Measurements from ENCODE around the gene TUBA1B.

Gene TUBA1B

DNA sequence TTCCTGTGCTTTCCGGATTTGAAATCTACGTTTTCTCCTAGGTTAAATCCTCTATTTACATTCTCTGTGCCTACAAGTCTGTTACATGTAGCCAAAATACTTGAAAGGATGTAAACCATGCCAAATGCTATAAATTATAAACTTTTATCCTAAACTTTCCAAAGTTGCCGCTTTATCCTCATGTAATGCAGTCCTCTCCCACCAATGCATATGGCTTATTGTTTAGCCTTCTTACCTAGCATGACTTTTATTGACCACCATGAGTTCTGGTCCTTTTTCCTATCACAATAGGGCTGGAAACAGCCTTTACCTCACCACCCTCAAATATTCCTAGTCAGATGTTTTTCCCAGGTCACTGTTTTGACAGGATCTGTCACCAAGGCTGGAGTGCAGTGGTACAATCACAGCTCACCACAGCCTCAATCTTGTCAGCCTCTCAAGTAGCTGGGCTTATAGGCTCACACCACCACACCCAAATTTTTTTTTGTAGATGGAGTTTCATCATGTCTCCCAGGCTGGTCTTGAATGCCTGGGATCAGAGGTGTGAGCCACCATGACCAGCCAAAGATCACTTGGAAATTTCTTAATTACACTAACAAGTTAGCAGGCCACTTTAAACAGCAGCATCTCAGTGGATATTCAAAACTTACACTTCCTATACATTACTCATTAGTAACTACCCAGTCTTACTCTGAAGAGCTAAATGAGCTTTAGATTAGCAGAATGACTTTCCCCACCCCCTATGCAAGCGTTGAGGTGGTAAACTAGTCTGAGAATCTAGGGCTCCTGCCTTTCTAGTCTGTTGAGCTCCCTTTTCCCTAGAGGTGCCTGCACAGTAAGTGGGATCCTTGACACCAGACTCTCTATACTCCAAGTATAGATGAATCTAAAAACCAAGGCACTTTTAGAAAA is 4.1 kb downstream of the TUBA1B start (continued):
- no peak for TF ChIP-seq ZNF274 (IDR thresholded peaks at IDR 0.05; ENCODE audit: low read length)
- no peak for TF ChIP-seq ZNF274 (tag by site-specific recombination; IDR thresholded peaks at IDR 0.05; ENCODE audit: borderline replicate concordance)
- TF ChIP-seq KLF10 (tag by site-specific recombination; IDR thresholded peaks at IDR 0.05): peak; percentile 23; the same call in 1 of the 2 replicates
- peak; percentile 89 for TF ChIP-seq ZNF2 (tag by site-specific recombination; IDR thresholded peaks at IDR 0.05)
- TF ChIP-seq SCRT1 (tag by site-specific recombination; IDR thresholded peaks at IDR 0.05; ENCODE audit: borderline replicate concordance): 0 out of 2 replicates have a peak, but pooled peaks have one; percentile 18
- TF ChIP-seq, protein P1, sequence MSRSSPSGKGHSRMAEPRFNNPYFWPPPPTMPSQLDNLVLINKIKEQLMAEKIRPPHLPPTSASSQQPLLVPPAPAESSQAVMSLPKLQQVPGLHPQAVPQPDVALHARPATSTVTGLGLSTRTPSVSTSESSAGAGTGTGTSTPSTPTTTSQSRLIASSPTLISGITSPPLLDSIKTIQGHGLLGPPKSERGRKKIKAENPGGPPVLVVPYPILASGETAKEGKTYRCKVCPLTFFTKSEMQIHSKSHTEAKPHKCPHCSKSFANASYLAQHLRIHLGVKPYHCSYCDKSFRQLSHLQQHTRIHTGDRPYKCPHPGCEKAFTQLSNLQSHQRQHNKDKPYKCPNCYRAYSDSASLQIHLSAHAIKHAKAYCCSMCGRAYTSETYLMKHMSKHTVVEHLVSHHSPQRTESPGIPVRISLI (tag by site-specific recombination; IDR thresholded peaks at IDR 0.05): 0 out of 2 replicates have a peak, but pooled peaks have one; percentile 58
- TF ChIP-seq, protein P2, sequence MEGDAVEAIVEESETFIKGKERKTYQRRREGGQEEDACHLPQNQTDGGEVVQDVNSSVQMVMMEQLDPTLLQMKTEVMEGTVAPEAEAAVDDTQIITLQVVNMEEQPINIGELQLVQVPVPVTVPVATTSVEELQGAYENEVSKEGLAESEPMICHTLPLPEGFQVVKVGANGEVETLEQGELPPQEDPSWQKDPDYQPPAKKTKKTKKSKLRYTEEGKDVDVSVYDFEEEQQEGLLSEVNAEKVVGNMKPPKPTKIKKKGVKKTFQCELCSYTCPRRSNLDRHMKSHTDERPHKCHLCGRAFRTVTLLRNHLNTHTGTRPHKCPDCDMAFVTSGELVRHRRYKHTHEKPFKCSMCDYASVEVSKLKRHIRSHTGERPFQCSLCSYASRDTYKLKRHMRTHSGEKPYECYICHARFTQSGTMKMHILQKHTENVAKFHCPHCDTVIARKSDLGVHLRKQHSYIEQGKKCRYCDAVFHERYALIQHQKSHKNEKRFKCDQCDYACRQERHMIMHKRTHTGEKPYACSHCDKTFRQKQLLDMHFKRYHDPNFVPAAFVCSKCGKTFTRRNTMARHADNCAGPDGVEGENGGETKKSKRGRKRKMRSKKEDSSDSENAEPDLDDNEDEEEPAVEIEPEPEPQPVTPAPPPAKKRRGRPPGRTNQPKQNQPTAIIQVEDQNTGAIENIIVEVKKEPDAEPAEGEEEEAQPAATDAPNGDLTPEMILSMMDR (tag by site-specific recombination; IDR thresholded peaks at IDR 0.05): no peak
- peak; percentile 56; the same call in 1 of the 2 replicates for TF ChIP-seq ZNF501 (tag by site-specific recombination; IDR thresholded peaks at IDR 0.05)
- peak; percentile 42; the same call in 1 of the 2 replicates for TF ChIP-seq ZBTB17 (tag by site-specific recombination; IDR thresholded peaks at IDR 0.05)
- no peak for TF ChIP-seq ZNF560 (tag by site-specific recombination; IDR thresholded peaks at IDR 0.05; ENCODE audit: borderline replicate concordance)
- TF ChIP-seq ZNF664 (tag by site-specific recombination; IDR thresholded peaks at IDR 0.05): no peak
- TF ChIP-seq, protein P3, sequence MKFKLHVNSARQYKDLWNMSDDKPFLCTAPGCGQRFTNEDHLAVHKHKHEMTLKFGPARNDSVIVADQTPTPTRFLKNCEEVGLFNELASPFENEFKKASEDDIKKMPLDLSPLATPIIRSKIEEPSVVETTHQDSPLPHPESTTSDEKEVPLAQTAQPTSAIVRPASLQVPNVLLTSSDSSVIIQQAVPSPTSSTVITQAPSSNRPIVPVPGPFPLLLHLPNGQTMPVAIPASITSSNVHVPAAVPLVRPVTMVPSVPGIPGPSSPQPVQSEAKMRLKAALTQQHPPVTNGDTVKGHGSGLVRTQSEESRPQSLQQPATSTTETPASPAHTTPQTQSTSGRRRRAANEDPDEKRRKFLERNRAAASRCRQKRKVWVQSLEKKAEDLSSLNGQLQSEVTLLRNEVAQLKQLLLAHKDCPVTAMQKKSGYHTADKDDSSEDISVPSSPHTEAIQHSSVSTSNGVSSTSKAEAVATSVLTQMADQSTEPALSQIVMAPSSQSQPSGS (tag by site-specific recombination; IDR thresholded peaks at IDR 0.05; ENCODE audit: low read depth): no peak
- no peak for TF ChIP-seq WT1 (tag by site-specific recombination; IDR thresholded peaks at IDR 0.05)
- TF ChIP-seq ZNF24 (tag by site-specific recombination; IDR thresholded peaks at IDR 0.05): peak; percentile 15; the same call in 1 of the 2 replicates

DNA sequence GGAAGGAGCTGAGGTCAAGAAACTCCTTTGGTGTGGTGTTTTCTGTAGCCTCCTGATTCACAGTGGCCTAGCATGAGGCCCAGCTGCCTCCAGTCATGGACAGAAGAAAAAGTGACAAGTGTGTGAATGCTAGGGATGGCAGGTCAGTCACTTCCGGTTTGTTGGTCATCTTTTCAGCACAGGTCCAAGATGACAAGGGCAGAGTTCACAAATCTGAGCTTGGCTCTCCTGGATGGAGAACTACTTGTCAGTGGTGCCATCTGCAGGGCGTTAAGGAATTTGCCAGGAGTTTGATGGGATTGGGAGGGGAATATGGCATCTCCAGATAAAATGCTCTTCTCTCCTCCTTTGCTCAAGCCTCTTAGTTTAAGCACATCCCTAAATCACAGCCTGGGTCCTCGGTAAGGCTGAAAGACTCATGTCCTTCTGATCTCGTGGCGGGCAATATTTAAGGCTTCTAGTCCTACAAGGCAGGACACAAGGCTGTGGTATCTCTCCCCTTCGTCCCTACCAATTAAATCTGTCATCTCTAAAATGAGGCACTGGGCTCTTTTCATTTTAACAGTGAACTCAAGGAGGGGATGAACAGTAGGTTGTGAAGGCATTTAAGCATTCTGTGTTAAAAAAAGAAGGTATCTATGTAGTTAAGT is 10.0 kb downstream of the TUBA1B start:
- no peaks in the 10 kb centered on the region for H3K9me3 ChIP-seq (ENCODE audit: control insufficient read depth, insufficient read depth, low read depth, low read length)
- ChIA-PET POLR2A (interaction anchor here (1.0 to 2.4 kb wide), 5 partner anchors 9 to 57 kb away, joined by 3 to 16 read pairs (median 4); partner anchors contain the start of genes LMBR1L and TUBA1B), CTCF (interaction anchor here (0.6 to 4.5 kb wide), 18 partner anchors 9 to 124 kb away, joined by 3 to 63 read pairs (median 5); partner anchors contain the start of genes LMBR1L and RHEBL1)
- no peaks in the 10 kb centered on the region for H3K4me1 ChIP-seq (ENCODE audit: control insufficient read depth, insufficient read depth, low read length)
- H3K36me3 ChIP-seq (ENCODE audit: control insufficient read depth in 2 of 2, insufficient read depth in 1 of 2, low read length in 2 of 2): no peaks in the 10 kb centered on the region
- no peak overlapping the region for H3K27ac ChIP-seq (ENCODE audit: extremely low read depth, low read depth, low read length)
- H3K4me3 ChIP-seq (ENCODE audit: low read depth, low read length): no peak overlapping the region
- TF ChIP-seq GLI2 (tag by site-specific recombination; IDR thresholded peaks at IDR 0.05; ENCODE audit: borderline replicate concordance, low read depth) (no peak), ZNF138 (tag by site-specific recombination; IDR thresholded peaks at IDR 0.05; ENCODE audit: borderline replicate concordance) (no peak), ZNF664 (tag by site-specific recombination; IDR thresholded peaks at IDR 0.05) (no peak), BCL11B (tag by site-specific recombination; IDR thresholded peaks at IDR 0.05; ENCODE audit: low read depth) (0 out of 2 replicates have a peak, but pooled peaks have one; percentile 16), ZBTB17 (tag by site-specific recombination; IDR thresholded peaks at IDR 0.05) (peak; percentile 51), ZBTB48 (tag by site-specific recombination; IDR thresholded peaks at IDR 0.05) (no peak), ZNF654 (tag by site-specific recombination; IDR thresholded peaks at IDR 0.05; ENCODE audit: low read depth) (peak; percentile 70), ZIC2 (tag by site-specific recombination; IDR thresholded peaks at IDR 0.05) (no peak), ZNF529 (tag by site-specific recombination; IDR thresholded peaks at IDR 0.05; ENCODE audit: insufficient replicate concordance) (no peak), HOXA7 (CRISPR knock-in tag; IDR thresholded peaks at IDR 0.05; ENCODE audit: borderline replicate concordance) (no peak)
- TF ChIP-seq, protein P2 (tag by site-specific recombination; IDR thresholded peaks at IDR 0.05): peak; percentile 51; the same call in 1 of the 2 replicates
- TF ChIP-seq, protein P4, sequence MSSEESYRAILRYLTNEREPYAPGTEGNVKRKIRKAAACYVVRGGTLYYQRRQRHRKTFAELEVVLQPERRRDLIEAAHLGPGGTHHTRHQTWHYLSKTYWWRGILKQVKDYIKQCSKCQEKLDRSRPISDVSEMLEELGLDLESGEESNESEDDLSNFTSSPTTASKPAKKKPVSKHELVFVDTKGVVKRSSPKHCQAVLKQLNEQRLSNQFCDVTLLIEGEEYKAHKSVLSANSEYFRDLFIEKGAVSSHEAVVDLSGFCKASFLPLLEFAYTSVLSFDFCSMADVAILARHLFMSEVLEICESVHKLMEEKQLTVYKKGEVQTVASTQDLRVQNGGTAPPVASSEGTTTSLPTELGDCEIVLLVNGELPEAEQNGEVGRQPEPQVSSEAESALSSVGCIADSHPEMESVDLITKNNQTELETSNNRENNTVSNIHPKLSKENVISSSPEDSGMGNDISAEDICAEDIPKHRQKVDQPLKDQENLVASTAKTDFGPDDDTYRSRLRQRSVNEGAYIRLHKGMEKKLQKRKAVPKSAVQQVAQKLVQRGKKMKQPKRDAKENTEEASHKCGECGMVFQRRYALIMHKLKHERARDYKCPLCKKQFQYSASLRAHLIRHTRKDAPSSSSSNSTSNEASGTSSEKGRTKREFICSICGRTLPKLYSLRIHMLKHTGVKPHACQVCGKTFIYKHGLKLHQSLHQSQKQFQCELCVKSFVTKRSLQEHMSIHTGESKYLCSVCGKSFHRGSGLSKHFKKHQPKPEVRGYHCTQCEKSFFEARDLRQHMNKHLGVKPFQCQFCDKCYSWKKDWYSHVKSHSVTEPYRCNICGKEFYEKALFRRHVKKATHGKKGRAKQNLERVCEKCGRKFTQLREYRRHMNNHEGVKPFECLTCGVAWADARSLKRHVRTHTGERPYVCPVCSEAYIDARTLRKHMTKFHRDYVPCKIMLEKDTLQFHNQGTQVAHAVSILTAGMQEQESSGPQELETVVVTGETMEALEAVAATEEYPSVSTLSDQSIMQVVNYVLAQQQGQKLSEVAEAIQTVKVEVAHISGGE (tag by site-specific recombination; conservative IDR thresholded peaks at IDR 0.05; ENCODE audit: low read depth): no peak
